Naive thymus-derived CD4-positive, alpha-beta T cell (primary cell): ENCODE data around the gene RGS9. TPM values are rescaled to one million over a fixed set of nuclear protein-coding genes. Genes with fewer than 3 reads are reported as not detected.
"Not testable (repeated sequence)": the region's sequence is repeated elsewhere in the genome, so short reads cannot be mapped to it uniquely, and the experiment has no call there.

ENCODE experiments used
- ATAC-seq: fragments of 150-1000 bp; cut with Tn5 transposase; 2 replicates; pipeline ENCODE4 v1.10.0; 2021; ENCODE audit warnings: mild to moderate bottlenecking, moderate library complexity
- CTCF ChIA-PET: fragments of 350-600 bp; sonication (Branson Sonifier 250); formaldehyde crosslinking; loops from one replicate; lab custom pipeline; 2021; ENCODE audit warnings: antibody characterized with exemption; lab: Charles Lee
- POLR2A ChIA-PET: fragments of 350-600 bp; sonication (Branson Sonifier 250); formaldehyde crosslinking; loops from one replicate; lab custom pipeline; 2021; ENCODE audit warnings: antibody characterized with exemption, inconsistent platforms; lab: Charles Lee
- DNase-seq, 9 donors: peaks; one replicate each; pipeline versions ENCODE4 v3.0.0 to v3.0.0-alpha.2; 2020 to 2022; ENCODE audit warnings: mixed read lengths in 1 of 9
- H3K27ac ChIP-seq: one replicate; pipeline ENCODE4 v1.7.0; 2013; ENCODE audit warnings: mild to moderate bottlenecking, low read depth, low read length, moderate library complexity
- H3K27me3 ChIP-seq, 2 donors: one replicate each; pipeline ENCODE4 v1.7.0; 2013; ENCODE audit warnings: low read length in 2 of 2, mild to moderate bottlenecking in 2 of 2, moderate library complexity in 2 of 2; ENCODE audit not compliant: control insufficient read depth in 2 of 2, insufficient read depth in 2 of 2
- H3K36me3 ChIP-seq, 3 experiments: 1 replicate in 2 of 3; 2 replicates in 1 of 3; pipeline ENCODE4 v1.7.0; 2013; ENCODE audit warnings: low read length in 3 of 3, mild to moderate bottlenecking in 3 of 3, moderate library complexity in 1 of 3; ENCODE audit not compliant: insufficient read depth in 3 of 3, control insufficient read depth in 2 of 3
- H3K4me1 ChIP-seq, 2 donors: one replicate each; pipeline ENCODE4 v1.7.0; 2013; ENCODE audit warnings: low read length in 2 of 2, mild to moderate bottlenecking in 2 of 2, moderate library complexity in 1 of 2; ENCODE audit not compliant: control insufficient read depth in 2 of 2, insufficient read depth in 2 of 2
- H3K4me3 ChIP-seq: 2 replicates; pipeline ENCODE4 v1.7.0; 2013; ENCODE audit warnings: mild to moderate bottlenecking, low read length
- H3K9me3 ChIP-seq, 3 experiments: 1 replicate in 2 of 3; 2 replicates in 1 of 3; pipeline ENCODE4 v1.7.0; 2013; ENCODE audit warnings: low read length in 3 of 3; ENCODE audit not compliant: control insufficient read depth in 2 of 3
- H3K27ac Mint-ChIP-seq, 9 donors: one replicate each; pipeline ENCODE4 v1.8.0; 2020 to 2022; ENCODE audit warnings: mixed read lengths in 9 of 9, mild to moderate bottlenecking in 8 of 9, moderate library complexity in 5 of 9, inconsistent platforms in 2 of 9
- H3K27me3 Mint-ChIP-seq, 5 donors: one replicate each; pipeline ENCODE4 v1.8.0; 2021 to 2022; ENCODE audit warnings: mixed read lengths in 5 of 5, mild to moderate bottlenecking in 1 of 5
- H3K36me3 Mint-ChIP-seq, 5 donors: one replicate each; pipeline ENCODE4 v1.8.0; 2020 to 2022; ENCODE audit warnings: mixed read lengths in 5 of 5, mild to moderate bottlenecking in 3 of 5, inconsistent platforms in 1 of 5
- H3K4me1 Mint-ChIP-seq, 7 donors: one replicate each; pipeline ENCODE4 v1.8.0; 2020 to 2022; ENCODE audit warnings: mixed read lengths in 7 of 7, mild to moderate bottlenecking in 3 of 7, inconsistent platforms in 1 of 7
- H3K4me3 Mint-ChIP-seq, 10 donors: one replicate each; pipeline ENCODE4 v1.8.0; 2020 to 2022; ENCODE audit warnings: mild to moderate bottlenecking in 10 of 10, mixed read lengths in 10 of 10, moderate library complexity in 6 of 10, inconsistent platforms in 2 of 10
- H3K9me3 Mint-ChIP-seq, 11 donors: one replicate each; pipeline ENCODE4 v1.8.0; 2020 to 2022; ENCODE audit warnings: mixed read lengths in 11 of 11, mild to moderate bottlenecking in 4 of 11, inconsistent platforms in 1 of 11, moderate library complexity in 1 of 11
- intact Hi-C, 2 donors: fragments of 100-400 bp; cut with micrococcal nuclease; formaldehyde crosslinking; loops; one replicate each; pipeline ENCODE4 v1.15.1; 2023
- polyA plus RNA-seq, 2 donors: library from polyadenylated mRNA; unstranded; fragments of 300-500 nt; fragmentation: Illumina TruSeq; gene quantifications; one replicate each; pipeline ENCODE4 v1.2.3, GENCODE V29; 2021
- total RNA-seq, 6 experiments: library from RNA in 5 of 6; stranded (reverse) in 5 of 6; gene quantifications; 1 replicate in 5 of 6; 2 replicates in 1 of 6; pipeline ENCODE4 v1.2.3 and lab custom pipeline; 2021 to 2026

Gene RGS9
- total and polyA plus RNA-seq, 7 experiments from 2014 or later: 0.32 to 3.9 (median 0.81) TPM; not detected in 2

DNA sequence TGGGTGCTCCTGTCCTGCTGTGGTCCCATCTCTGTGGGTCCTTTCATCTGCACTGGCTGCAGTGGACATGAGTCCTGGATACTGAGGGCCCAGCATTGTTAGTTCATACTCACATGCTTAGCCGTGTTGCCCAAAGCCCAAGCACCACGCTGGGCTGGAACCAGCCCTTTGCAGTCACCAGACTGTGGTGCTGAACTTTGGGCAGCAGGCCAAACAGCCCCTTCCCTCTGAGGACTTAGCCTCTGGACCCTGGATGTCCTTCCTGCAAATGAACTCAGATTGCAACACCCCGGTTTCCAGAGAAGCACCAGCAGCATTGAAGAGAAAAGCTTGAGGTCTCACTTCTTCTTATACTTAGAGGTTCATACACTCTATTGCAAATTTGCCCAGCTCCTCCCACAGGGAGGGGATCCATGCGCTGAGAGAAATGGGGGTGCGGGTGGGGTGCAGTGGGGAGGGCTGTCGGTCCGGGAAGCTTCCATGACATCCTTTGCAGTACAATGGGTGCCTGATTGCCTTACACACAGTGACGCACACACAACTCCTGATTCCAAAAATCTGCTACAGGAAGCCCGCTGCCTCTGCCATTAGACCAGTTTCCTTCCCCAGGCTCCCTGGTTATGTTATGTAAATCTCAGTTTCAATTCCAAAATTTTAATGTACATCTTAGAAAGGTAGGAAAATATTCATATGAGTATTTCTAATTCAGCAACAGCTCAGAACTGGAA lies 65.8 kb downstream of the RGS9 start:
- Histone ChIP-seq H3K4me3 (no peak overlapping the region), H3K36me3 (no peaks in the 10 kb centered on the region), H3K4me1 (no peaks in the 10 kb centered on the region), H3K9me3 (no peaks in the 10 kb centered on the region), H3K27me3 (no peaks in the 10 kb centered on the region), H3K27ac (no peak overlapping the region)
- Mint-ChIP-seq H3K27me3 (peaks cover 0 to 11% (median 0%) of the 10 kb centered on the region in 5 donors), H3K27ac (no peak overlapping the region), H3K36me3 (no peaks in the 10 kb centered on the region), H3K9me3 (no peaks in the 10 kb centered on the region), H3K4me3 (no peak overlapping the region), H3K4me1 (peaks cover 0 to 6% (median 0%) of the 10 kb centered on the region in 7 donors)
- intact Hi-C loops: no loop called here
- ATAC-seq: no peak
- ChIA-PET POLR2A (no interaction called here), CTCF (interaction anchor here (0.6 kb wide), 1 partner anchor 1006 kb away, joined by 5 read pairs; no protein-coding TSS in a partner anchor)
- no peak for DNase-seq

GRCh38 chr17:65204001-65204400 lies 66.8 kb downstream of the RGS9 start:
- H3K36me3 Mint-ChIP-seq: no peaks in the 10 kb centered on the region
- Histone ChIP-seq H3K4me3 (no peak overlapping the region), H3K27ac (no peak overlapping the region), H3K36me3 (no peaks in the 10 kb centered on the region), H3K27me3 (no peaks in the 10 kb centered on the region), H3K9me3 (no peaks in the 10 kb centered on the region), H3K4me1 (no peaks in the 10 kb centered on the region)
- ATAC-seq (no peak), DNase-seq (no peak)
- CTCF ChIA-PET: interaction anchor here (0.6 kb wide), 1 partner anchor 1005 kb away, joined by 5 read pairs; no protein-coding TSS in a partner anchor
- peaks cover 0 to 11% (median 0%) of the 10 kb centered on the region in 5 donors for H3K27me3 Mint-ChIP-seq
- intact Hi-C loops: no loop called here
- H3K9me3 Mint-ChIP-seq: no peaks in the 10 kb centered on the region
- no peak overlapping the region for H3K4me3 Mint-ChIP-seq
- POLR2A ChIA-PET: no interaction called here
- H3K27ac Mint-ChIP-seq: no peak overlapping the region
- H3K4me1 Mint-ChIP-seq: no peaks in the 10 kb centered on the region

DNA sequence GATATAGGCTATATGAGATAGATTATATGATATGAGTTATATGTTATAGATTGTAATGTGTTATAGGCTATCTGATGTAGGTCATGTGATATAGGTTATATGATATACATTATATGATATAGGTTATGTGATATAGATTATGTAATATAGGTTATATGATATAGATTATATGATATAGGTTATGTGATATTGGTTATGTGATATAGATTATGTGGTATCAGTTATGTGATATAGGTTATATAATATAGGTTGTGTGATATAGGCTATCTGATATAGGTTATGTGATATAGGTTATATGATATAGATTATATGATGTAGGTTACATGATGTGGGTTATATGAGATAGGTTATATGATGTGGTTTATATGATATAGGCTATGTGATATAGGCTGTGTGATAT lies 68.5 kb downstream of the RGS9 start:
- Histone ChIP-seq H3K9me3 (no peaks in the 10 kb centered on the region), H3K4me1 (no peaks in the 10 kb centered on the region), H3K27me3 (no peaks in the 10 kb centered on the region), H3K4me3 (no peak overlapping the region), H3K27ac (no peak overlapping the region), H3K36me3 (no peaks in the 10 kb centered on the region)
- DNase-seq (no peak), ATAC-seq (no peak)
- no peak overlapping the region for H3K27ac Mint-ChIP-seq
- H3K4me1 Mint-ChIP-seq: no peaks in the 10 kb centered on the region
- POLR2A ChIA-PET: no interaction called here
- H3K9me3 Mint-ChIP-seq: no peaks in the 10 kb centered on the region
- H3K4me3 Mint-ChIP-seq: no peak overlapping the region
- no peaks in the 10 kb centered on the region for H3K36me3 Mint-ChIP-seq
- H3K27me3 Mint-ChIP-seq: peaks cover 0 to 11% (median 0%) of the 10 kb centered on the region in 5 donors
- CTCF ChIA-PET: no interaction called here
- intact Hi-C loops: no loop called here

DNA sequence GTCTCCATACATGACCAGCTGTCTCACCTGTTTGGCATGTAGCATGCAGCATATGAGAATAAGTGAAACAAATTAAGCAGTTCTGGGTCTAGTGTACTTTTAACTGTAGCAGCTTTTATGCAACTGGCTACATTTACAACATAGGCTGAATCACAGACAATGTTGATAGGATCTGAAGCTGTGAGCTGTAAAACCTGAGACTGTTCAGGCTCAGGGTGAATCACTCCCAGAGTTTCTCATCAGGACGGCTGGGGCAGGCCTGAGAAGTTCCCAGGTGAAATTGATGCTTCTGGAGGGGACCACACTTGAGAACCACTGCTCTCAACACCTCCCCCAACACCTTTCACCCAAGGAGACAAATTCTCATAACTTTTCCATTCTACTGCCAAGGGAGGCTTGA lies 70.3 kb downstream of the RGS9 start:
- H3K27ac Mint-ChIP-seq, DNase-seq, H3K9me3 Mint-ChIP-seq, H3K9me3 ChIP-seq, intact Hi-C loops, H3K4me1 ChIP-seq, POLR2A ChIA-PET, CTCF ChIA-PET, H3K4me3 Mint-ChIP-seq, H3K4me1 Mint-ChIP-seq, H3K4me3 ChIP-seq, ATAC-seq, H3K27me3 ChIP-seq, H3K27ac ChIP-seq, H3K36me3 ChIP-seq, H3K36me3 Mint-ChIP-seq: not testable (repeated sequence)
- peaks cover 4 to 18% (median 6%) of the 10 kb centered on the region in 5 donors for H3K27me3 Mint-ChIP-seq

- peaks cover 10 to 24% (median 13%) of the 10 kb centered on the region in 5 donors for H3K27me3 Mint-ChIP-seq
- Histone ChIP-seq H3K27me3 (no peaks in the 10 kb centered on the region), H3K36me3 (no peaks in the 10 kb centered on the region), H3K9me3 (no peaks in the 10 kb centered on the region), H3K4me3 (no peak overlapping the region), H3K27ac (no peak overlapping the region), H3K4me1 (no peaks in the 10 kb centered on the region)
- intact Hi-C loops: no loop called here
- ChIA-PET POLR2A (no interaction called here), CTCF (no interaction called here)
- H3K4me1 Mint-ChIP-seq: no peaks in the 10 kb centered on the region
- H3K9me3 Mint-ChIP-seq: no peaks in the 10 kb centered on the region
- H3K27ac Mint-ChIP-seq: no peak overlapping the region
- DNase-seq (no peak), ATAC-seq (no peak)
- no peak overlapping the region for H3K4me3 Mint-ChIP-seq
- no peaks in the 10 kb centered on the region for H3K36me3 Mint-ChIP-seq
Measured at GRCh38 chr17:65208717-65209116, 71.5 kb downstream of the RGS9 start.

DNA sequence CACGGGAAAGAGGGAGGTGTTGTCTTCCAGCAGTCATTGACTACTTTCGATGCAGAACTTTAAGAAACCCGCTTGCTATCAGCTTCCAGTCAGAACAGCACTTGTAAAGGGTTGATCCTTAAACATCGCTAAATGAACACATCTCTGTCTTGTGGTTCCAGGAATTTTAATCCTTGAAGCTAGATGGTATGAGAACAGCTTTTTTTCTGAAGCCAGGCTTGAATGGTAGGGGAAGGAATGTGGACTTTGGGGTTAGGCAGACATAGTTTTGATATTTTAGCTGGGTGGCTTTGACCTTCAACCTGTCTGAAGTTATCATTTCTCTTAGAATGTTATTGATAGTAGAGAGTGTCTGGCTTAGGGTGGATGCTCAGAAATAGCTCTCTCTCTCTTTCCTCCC lies 81.1 kb downstream of the RGS9 start:
- no peak overlapping the region for H3K27ac ChIP-seq
- Mint-ChIP-seq H3K4me1 (peaks cover 0 to 5% (median 0%) of the 10 kb centered on the region in 7 donors), H3K4me3 (no peak overlapping the region), H3K9me3 (peaks cover 0 to 3% (median 0%) of the 10 kb centered on the region in 11 donors), H3K27ac (no peak overlapping the region), H3K27me3 (peaks cover 15 to 38% (median 22%) of the 10 kb centered on the region in 5 donors), H3K36me3 (no peaks in the 10 kb centered on the region)
- no peaks in the 10 kb centered on the region for H3K27me3 ChIP-seq
- no peaks in the 10 kb centered on the region for H3K9me3 ChIP-seq
- H3K36me3 ChIP-seq: no peaks in the 10 kb centered on the region
- no peak for DNase-seq
- H3K4me3 ChIP-seq: no peak overlapping the region
- no peaks in the 10 kb centered on the region for H3K4me1 ChIP-seq
- ATAC-seq: no peak
- intact Hi-C loops: no loop called here
- ChIA-PET CTCF (no interaction called here), POLR2A (no interaction called here)

GRCh38 chr17:65219124-65219523 lies 82.0 kb downstream of the RGS9 start:
- H3K4me3 ChIP-seq: no peak overlapping the region
- Mint-ChIP-seq H3K9me3 (peaks cover 0 to 3% (median 0%) of the 10 kb centered on the region in 11 donors), H3K36me3 (no peaks in the 10 kb centered on the region), H3K27ac (no peak overlapping the region), H3K4me3 (no peak overlapping the region), H3K4me1 (peaks cover 0 to 5% (median 0%) of the 10 kb centered on the region in 7 donors), H3K27me3 (peaks cover 9 to 33% (median 17%) of the 10 kb centered on the region in 5 donors)
- no peak overlapping the region for H3K27ac ChIP-seq
- no peaks in the 10 kb centered on the region for H3K9me3 ChIP-seq
- no peaks in the 10 kb centered on the region for H3K4me1 ChIP-seq
- H3K27me3 ChIP-seq: no peaks in the 10 kb centered on the region
- no peak for ATAC-seq
- no peak for DNase-seq
- intact Hi-C loops: no loop called here
- no peaks in the 10 kb centered on the region for H3K36me3 ChIP-seq
- CTCF ChIA-PET: interaction anchor here (1.0 kb wide), 1 partner anchor 947 kb away, joined by 3 read pairs; no protein-coding TSS in a partner anchor
- POLR2A ChIA-PET: no interaction called here
